HUES64 (cell line): ENCODE measurements around the gene REG1B.
"Not testable (repeated sequence)": the region's sequence is repeated elsewhere in the genome, so short reads cannot be mapped to it uniquely, and the experiment has no call there.

Source experiments
- H3K27ac ChIP-seq: 2 replicates; pipeline ENCODE4 v1.7.0; 2013; ENCODE audit warnings: low read depth, low read length, inconsistent platforms
- H3K27me3 ChIP-seq: 2 replicates; pipeline ENCODE4 v1.6.1; 2013; ENCODE audit warnings: mild to moderate bottlenecking, low read length; ENCODE audit not compliant: insufficient read depth
- H3K36me3 ChIP-seq: 2 replicates; pipeline ENCODE4 v1.6.1; 2013; ENCODE audit warnings: mild to moderate bottlenecking, low read length; ENCODE audit not compliant: insufficient read depth
- H3K4me1 ChIP-seq: 2 replicates; pipeline ENCODE4 v1.6.1; 2013; ENCODE audit warnings: mild to moderate bottlenecking, low read length, moderate library complexity; ENCODE audit not compliant: insufficient read depth
- H3K4me3 ChIP-seq: 2 replicates; pipeline ENCODE4 v1.5.1; 2013; ENCODE audit warnings: mild to moderate bottlenecking, low read length, moderate library complexity
- H3K9ac ChIP-seq: 2 replicates; pipeline ENCODE4 v1.6.1; 2013; ENCODE audit warnings: mild to moderate bottlenecking, low read depth, low read length
- H3K9me3 ChIP-seq: 2 replicates; pipeline ENCODE4 v1.6.1; 2013; ENCODE audit warnings: low read depth, low read length; ENCODE audit not compliant: insufficient read depth
- WGBS: fragments of 150-250, 120-280 bp; methylation state at CpG from one replicate; pipeline ENCODE4 v1.1.7; 2013; ENCODE audit warnings: missing lambda C conversion rate; 5-methylcytosine and 5-hydroxymethylcytosine counted together

The REG1B gene

DNA sequence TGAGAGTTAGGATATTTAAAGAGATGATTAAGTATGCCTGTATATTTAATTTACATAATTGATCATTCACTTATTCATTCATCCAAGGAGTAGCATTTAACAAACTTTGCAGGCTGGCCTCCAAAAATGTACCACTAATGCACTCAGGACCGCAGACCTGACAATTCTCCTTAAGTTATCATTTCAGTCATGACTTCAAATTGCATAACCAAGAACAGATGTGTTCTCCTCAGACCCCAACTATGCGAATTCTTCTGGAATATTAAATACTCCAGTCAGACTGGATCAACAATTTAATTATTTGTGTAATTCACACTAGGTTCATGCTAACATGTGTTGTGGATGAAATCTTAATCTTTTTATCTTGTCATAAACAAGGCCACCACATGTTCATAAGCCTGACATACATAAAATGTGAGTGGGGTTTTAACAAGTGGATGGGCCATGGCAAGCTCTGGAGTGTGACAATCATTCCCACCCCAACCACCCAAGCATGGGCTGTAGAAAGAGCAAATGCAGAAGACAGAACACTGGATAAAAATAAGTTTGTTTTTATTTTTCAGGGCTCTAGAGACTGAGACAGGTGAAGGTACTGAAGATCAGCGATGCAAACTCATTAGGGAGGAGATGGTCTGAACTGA is 3.2 kb downstream of the REG1B start:
- H3K36me3 ChIP-seq: no peaks in the 10 kb centered on the region
- 89% methylated on average over 3 of the region's 3 CpGs for WGBS
- H3K9ac ChIP-seq: no peak overlapping the region
- no peak overlapping the region for H3K4me3 ChIP-seq
- H3K4me1 ChIP-seq: peaks cover 9% of the 10 kb centered on the region; the same call in 1 of the 2 replicates
- H3K27ac ChIP-seq: no peak overlapping the region
- no peaks in the 10 kb centered on the region for H3K9me3 ChIP-seq
- H3K27me3 ChIP-seq: no peaks in the 10 kb centered on the region

DNA sequence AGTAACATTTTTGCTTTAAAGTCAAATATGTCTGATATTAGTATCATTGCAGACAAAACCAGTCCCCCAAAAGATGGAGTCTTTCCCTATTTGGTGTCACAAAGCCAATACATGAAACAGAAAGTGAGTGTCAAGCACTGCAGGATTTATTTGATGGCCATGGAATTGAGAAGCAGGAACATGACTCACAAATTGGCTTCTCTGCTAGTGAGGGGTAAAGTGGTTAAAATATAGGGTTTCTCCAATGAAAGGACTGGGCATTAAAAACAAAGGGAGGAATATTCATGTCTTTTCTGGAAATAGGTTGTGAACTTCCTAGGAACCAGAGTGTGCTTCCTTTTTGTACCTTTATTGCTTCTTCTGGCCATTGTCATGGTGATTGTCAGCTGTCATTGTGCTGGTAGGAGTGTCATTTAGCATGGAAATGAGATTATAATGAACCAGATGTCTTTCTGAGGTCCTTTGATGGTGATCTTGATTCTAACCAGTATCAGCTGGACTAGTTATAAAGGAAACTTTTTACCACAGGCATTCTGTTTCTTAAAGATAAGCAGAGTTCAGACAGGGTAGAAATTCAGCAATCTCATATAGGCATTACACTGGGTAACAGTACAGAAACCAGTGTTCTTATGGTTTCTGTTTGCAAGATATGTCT is 4.1 kb downstream of the REG1B start:
- Histone ChIP-seq H3K36me3 (no peaks in the 10 kb centered on the region), H3K9ac (no peak overlapping the region), H3K27ac (no peak overlapping the region), H3K9me3 (no peaks in the 10 kb centered on the region), H3K4me3 (no peak overlapping the region), H3K27me3 (no peaks in the 10 kb centered on the region), H3K4me1 (peaks cover 9% of the 10 kb centered on the region; the same call in 1 of the 2 replicates)

DNA sequence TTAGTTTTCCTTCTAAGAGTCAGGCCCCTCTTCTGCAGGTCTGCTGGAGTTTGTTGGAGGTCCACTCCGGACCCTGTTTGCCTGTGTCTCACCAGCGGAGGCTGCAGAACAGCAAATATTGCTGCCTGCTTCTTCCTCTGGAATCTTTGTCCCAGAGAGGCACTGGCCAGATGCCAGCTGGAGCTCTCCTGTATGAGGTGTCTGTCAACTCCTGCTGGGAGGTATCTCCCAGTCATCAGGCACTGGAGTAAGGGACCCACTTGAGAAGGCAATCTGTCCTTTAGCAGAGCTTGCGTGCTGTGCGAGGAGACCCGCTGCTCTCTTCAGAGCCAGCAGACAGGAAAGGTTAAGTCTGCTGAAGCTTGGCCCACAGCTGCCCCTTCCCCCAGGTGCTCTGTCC is 4.8 kb downstream of the REG1B start:
- no peak overlapping the region for H3K27ac ChIP-seq
- H3K9me3 ChIP-seq: no peaks in the 10 kb centered on the region
- H3K36me3 ChIP-seq: no peaks in the 10 kb centered on the region
- no peak overlapping the region for H3K9ac ChIP-seq
- H3K27me3 ChIP-seq: no peaks in the 10 kb centered on the region
- no peak overlapping the region for H3K4me3 ChIP-seq
- WGBS: 98% methylated on average over 5 of the region's 5 CpGs
- H3K4me1 ChIP-seq: peaks cover 9% of the 10 kb centered on the region; the same call in 1 of the 2 replicates

DNA sequence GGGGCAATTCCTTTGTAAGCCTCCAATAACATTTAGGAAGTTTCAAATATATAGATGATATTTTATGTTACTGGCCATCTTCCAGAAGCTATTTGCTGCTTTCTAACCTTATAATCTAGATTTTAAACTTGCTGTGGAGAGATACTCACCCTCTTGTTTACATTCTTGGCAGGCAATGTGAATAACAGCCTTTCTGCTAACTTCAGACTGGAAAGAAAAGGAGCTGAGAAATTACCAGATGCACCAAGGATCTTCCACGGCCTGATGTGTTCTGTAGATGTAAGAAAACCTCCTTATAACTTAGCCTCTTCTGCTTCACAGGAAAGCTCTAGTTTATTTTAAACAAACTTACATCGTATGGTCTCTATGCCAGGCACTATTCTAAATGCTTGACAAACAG is 16.7 kb downstream of the REG1B start:
- no peak overlapping the region for H3K27ac ChIP-seq
- no peaks in the 10 kb centered on the region for H3K9me3 ChIP-seq
- H3K4me1 ChIP-seq: no peaks in the 10 kb centered on the region
- H3K4me3 ChIP-seq: no peak overlapping the region
- no peaks in the 10 kb centered on the region for H3K27me3 ChIP-seq
- 95% methylated on average over 2 of the region's 2 CpGs for WGBS
- H3K9ac ChIP-seq: no peak overlapping the region
- H3K36me3 ChIP-seq: no peaks in the 10 kb centered on the region

DNA sequence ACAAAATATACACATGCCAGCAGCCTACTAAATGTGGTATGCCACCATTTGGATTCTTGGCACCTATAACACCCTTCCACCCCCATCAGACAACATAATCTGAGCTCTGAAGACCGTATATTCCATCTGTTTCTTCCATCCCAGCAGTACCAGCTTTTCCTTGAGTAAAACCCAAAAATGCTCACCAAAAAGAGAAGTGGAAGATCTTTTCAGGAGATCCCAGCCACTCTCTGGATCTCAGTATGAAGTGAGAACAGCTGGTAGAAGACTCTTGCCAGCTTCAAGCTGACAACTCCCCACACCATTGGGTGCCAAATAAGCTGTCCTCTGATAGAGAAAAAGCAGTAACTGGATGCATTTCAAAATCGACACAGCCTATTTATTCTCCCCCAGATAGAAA is 22.6 kb downstream of the REG1B start:
- H3K4me1 ChIP-seq: no peaks in the 10 kb centered on the region
- H3K4me3 ChIP-seq: no peak overlapping the region
- no peaks in the 10 kb centered on the region for H3K36me3 ChIP-seq
- H3K27ac ChIP-seq: no peak overlapping the region
- no peak overlapping the region for H3K9ac ChIP-seq
- WGBS: 91% methylated on average over 2 of the region's 2 CpGs
- H3K27me3 ChIP-seq: no peaks in the 10 kb centered on the region
- H3K9me3 ChIP-seq: no peaks in the 10 kb centered on the region

DNA sequence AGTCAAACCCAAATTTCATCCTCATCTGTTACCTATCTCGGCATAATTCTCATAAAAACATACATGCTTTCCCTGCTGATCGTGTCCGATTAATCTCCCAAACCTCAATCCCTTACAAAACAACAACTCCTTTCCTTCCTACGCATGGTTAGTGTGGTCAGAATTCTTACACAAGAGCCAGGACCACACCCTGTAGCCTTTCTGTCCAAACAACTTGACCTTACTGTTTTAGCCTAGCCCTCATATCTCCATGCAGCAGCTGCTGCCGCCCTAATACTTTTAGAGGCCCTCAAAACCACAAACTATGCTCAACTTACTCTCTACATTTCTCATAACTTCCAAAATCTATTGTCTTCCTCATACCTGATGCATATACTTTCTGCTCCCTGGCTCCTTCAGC is 33.0 kb downstream of the REG1B start:
- not testable (repeated sequence) for H3K4me1 ChIP-seq, H3K36me3 ChIP-seq, H3K27ac ChIP-seq, H3K9ac ChIP-seq, H3K27me3 ChIP-seq, H3K4me3 ChIP-seq, H3K9me3 ChIP-seq
- WGBS: 97% methylated on average over 4 of the region's 5 CpGs

DNA sequence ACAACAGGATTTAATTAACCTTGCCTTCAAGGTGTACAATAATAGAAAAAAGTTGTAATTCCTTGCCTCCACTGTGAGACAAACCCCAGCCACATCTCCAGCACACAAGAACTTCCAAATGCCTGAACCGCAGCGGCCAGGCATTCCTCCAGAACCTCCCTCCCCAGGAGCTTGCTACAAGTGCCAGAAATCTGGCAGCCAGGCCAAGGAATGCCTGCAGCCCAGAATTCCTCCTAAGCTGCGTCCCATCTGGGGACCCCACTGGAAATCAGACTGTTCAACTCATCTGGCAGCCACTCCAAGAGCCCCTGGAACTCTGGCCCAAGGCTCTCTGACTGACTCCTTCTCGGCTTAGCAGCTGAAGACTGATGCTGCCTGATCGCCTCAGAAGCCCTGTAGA is 34.3 kb downstream of the REG1B start:
- WGBS: 69% methylated on average over 5 of the region's 5 CpGs
- H3K4me3 ChIP-seq, H3K27me3 ChIP-seq, H3K27ac ChIP-seq, H3K9ac ChIP-seq, H3K9me3 ChIP-seq, H3K36me3 ChIP-seq, H3K4me1 ChIP-seq: not testable (repeated sequence)

DNA sequence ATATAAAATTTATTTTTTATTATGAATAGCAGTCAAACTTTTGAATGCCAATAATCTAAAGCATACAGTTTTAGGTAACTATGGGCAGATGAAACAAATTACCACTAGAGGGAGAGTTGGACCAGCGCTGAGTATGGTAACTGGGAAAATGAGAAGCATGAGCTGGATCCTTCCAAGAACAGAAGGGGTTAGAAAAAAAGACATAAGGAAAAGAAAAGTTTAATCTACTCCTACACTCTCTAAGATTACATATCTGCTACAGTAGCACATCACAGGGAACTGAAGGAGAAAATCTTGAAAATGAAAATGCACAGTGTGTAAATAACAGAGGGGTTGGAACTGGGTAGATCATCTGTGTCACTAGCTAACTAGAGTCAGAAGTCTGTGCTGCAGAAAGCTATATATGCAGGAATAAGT is 46.8 kb downstream of the REG1B start:
- H3K4me1 ChIP-seq: peaks cover 6% of the 10 kb centered on the region; the same call in 1 of the 2 replicates
- H3K9me3 ChIP-seq: no peaks in the 10 kb centered on the region
- H3K27ac ChIP-seq: no peak overlapping the region
- H3K27me3 ChIP-seq: no peaks in the 10 kb centered on the region
- no peaks in the 10 kb centered on the region for H3K36me3 ChIP-seq
- no peak overlapping the region for H3K4me3 ChIP-seq
- WGBS: 40% methylated on average over 1 of the region's 1 CpG
- no peak overlapping the region for H3K9ac ChIP-seq

DNA sequence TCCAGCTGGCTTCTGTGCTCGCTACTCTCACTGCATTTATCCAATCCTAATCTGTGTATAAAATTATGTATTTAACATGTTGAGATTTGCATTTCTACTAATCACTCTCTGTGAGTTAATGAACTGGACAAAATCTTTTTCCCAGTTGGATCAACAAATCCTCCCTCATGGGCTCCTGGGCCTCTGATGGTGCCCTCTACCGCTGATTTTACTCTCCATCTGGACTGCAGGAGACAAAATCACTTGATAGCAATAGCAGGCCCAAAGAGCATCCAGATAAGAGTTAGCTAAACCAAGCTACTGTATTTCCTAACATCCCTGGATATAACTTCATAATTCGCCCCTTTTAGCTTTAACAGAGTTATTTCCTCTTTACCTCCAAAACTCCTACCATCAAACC is 47.8 kb downstream of the REG1B start:
- Histone ChIP-seq H3K4me1 (peaks cover 6% of the 10 kb centered on the region; the same call in 1 of the 2 replicates), H3K27me3 (no peaks in the 10 kb centered on the region), H3K9ac (no peak overlapping the region), H3K36me3 (no peaks in the 10 kb centered on the region), H3K27ac (no peak overlapping the region), H3K9me3 (no peaks in the 10 kb centered on the region), H3K4me3 (no peak overlapping the region)
- 87% methylated on average over 3 of the region's 3 CpGs for WGBS
